H9 (cell line): Measurements from ENCODE around the gene VWA8. TPM values are rescaled to one million over a fixed set of nuclear protein-coding genes. Genes with fewer than 3 reads are reported as not detected.
A peak's percentile ranks its signal among the peaks of the same experiment; 100 is the strongest.

Experiments used
- DNase-seq: peaks from one replicate; pipeline ENCODE4 v3.0.0-alpha.2; 2017
- H2AFZ ChIP-seq: one replicate; pipeline ENCODE4 v1.6.1; 2013; ENCODE audit warnings: mild to moderate bottlenecking, low read length, control low read depth, moderate library complexity
- H2AK5ac ChIP-seq: 2 replicates; pipeline ENCODE4 v1.6.1; 2013; ENCODE audit warnings: low read length, control low read depth, mixed read lengths; ENCODE audit not compliant: insufficient read length
- H2BK120ac ChIP-seq: one replicate; pipeline ENCODE4 v1.6.1; 2013; ENCODE audit warnings: low read depth, mild to moderate bottlenecking, low read length, control low read depth, inconsistent platforms; ENCODE audit not compliant: poor library complexity, severe bottlenecking
- H2BK12ac ChIP-seq: 2 replicates; pipeline ENCODE4 v1.6.1; 2013; ENCODE audit warnings: low read length, control low read depth, mixed read lengths, low read depth; ENCODE audit not compliant: insufficient read length
- H2BK15ac ChIP-seq: 2 replicates; pipeline ENCODE4 v1.6.1; 2013; ENCODE audit warnings: low read depth, low read length, control low read depth
- H2BK20ac ChIP-seq: one replicate; pipeline ENCODE4 v1.6.1; 2013; ENCODE audit warnings: low read depth, mild to moderate bottlenecking, low read length, control low read depth, inconsistent platforms; ENCODE audit not compliant: poor library complexity, severe bottlenecking
- H2BK5ac ChIP-seq: 2 replicates; pipeline ENCODE4 v1.6.1; 2013; ENCODE audit warnings: low read length, control low read depth, mixed read lengths; ENCODE audit not compliant: insufficient read length
- H3K14ac ChIP-seq: 2 replicates; pipeline ENCODE4 v1.6.1; 2013; ENCODE audit warnings: low read length, control low read depth; ENCODE audit not compliant: insufficient read depth
- H3K18ac ChIP-seq: 2 replicates; pipeline ENCODE4 v1.6.1; 2013; ENCODE audit warnings: low read depth, mild to moderate bottlenecking, mixed read lengths, low read length, control low read depth; ENCODE audit not compliant: insufficient read length
- H3K23ac ChIP-seq: 2 replicates; pipeline ENCODE4 v1.6.1; 2013; ENCODE audit warnings: low read length, control low read depth, mixed read lengths, low read depth; ENCODE audit not compliant: insufficient read length
- H3K23me2 ChIP-seq: 2 replicates; pipeline ENCODE4 v1.6.1; 2013; ENCODE audit warnings: low read depth, mild to moderate bottlenecking, mixed read lengths, low read length, control low read depth; ENCODE audit not compliant: insufficient read length, poor library complexity, severe bottlenecking
- H3K27ac ChIP-seq: 2 replicates; pipeline ENCODE4 v1.5.1; 2013; ENCODE audit warnings: low read length, control low read depth, mixed read lengths, low read depth; ENCODE audit not compliant: insufficient read length
- H3K27me3 ChIP-seq: 2 replicates; pipeline ENCODE4 v1.6.1; 2013; ENCODE audit warnings: low read length, control low read depth, inconsistent platforms; ENCODE audit not compliant: insufficient read depth
- H3K4ac ChIP-seq: 2 replicates; pipeline ENCODE4 v1.6.1; 2013; ENCODE audit warnings: low read depth, mild to moderate bottlenecking, control low read depth, inconsistent platforms, low read length, moderate library complexity
- H3K4me1 ChIP-seq: 2 replicates; pipeline ENCODE4 v1.6.1; 2013; ENCODE audit warnings: low read length, control low read depth, inconsistent platforms; ENCODE audit not compliant: insufficient read depth
- H3K4me2 ChIP-seq: 2 replicates; pipeline ENCODE4 v1.6.1; 2013; ENCODE audit warnings: low read length, control low read depth, mixed read lengths; ENCODE audit not compliant: insufficient read length, insufficient read depth
- H3K56ac ChIP-seq: 2 replicates; pipeline ENCODE4 v1.6.1; 2013; ENCODE audit warnings: low read depth, mild to moderate bottlenecking, mixed read lengths, low read length, control low read depth; ENCODE audit not compliant: insufficient read length
- H3K79me1 ChIP-seq: 2 replicates; pipeline ENCODE4 v1.6.1; 2013; ENCODE audit warnings: low read depth, mild to moderate bottlenecking, moderate library complexity, low read length, control low read depth, inconsistent platforms; ENCODE audit not compliant: insufficient read depth, poor library complexity, severe bottlenecking
- H3K79me2 ChIP-seq: 2 replicates; pipeline ENCODE4 v1.6.1; 2013; ENCODE audit warnings: low read length, control low read depth, inconsistent platforms; ENCODE audit not compliant: insufficient read depth
- H3K9ac ChIP-seq: 2 replicates; pipeline ENCODE4 v1.6.1; 2013; ENCODE audit warnings: low read length, control low read depth, mixed read lengths; ENCODE audit not compliant: insufficient read length; ENCODE audit errors: extremely low read depth
- H3K9me3 ChIP-seq: one replicate; pipeline ENCODE4 v1.6.1; 2013; ENCODE audit warnings: low read depth, low read length, inconsistent platforms; ENCODE audit not compliant: control insufficient read depth
- H3T11ph ChIP-seq: one replicate; pipeline ENCODE4 v1.6.1; 2013; ENCODE audit warnings: mild to moderate bottlenecking, low read length, control low read depth, inconsistent platforms
- H4K20me1 ChIP-seq: one replicate; pipeline ENCODE4 v1.6.1; 2013; ENCODE audit not compliant: control insufficient read depth, insufficient read length, insufficient read depth
- H4K5ac ChIP-seq: 2 replicates; pipeline ENCODE4 v1.6.1; 2013; ENCODE audit warnings: low read depth, mild to moderate bottlenecking, mixed read lengths, low read length, control low read depth; ENCODE audit not compliant: insufficient read length
- H4K8ac ChIP-seq: replicated peaks from 2 replicates; pipeline ENCODE4 v1.6.1; 2013; ENCODE audit warnings: low read length, control low read depth, mixed read lengths, low read depth; ENCODE audit not compliant: insufficient read length
- H4K91ac ChIP-seq: 2 replicates; pipeline ENCODE4 v1.6.1; 2013; ENCODE audit warnings: low read depth, mild to moderate bottlenecking, moderate library complexity, mixed read lengths, low read length, control low read depth; ENCODE audit not compliant: insufficient read length
- H3K27ac Mint-ChIP-seq, 3 experiments: 2 replicates in 2 of 3; 3 replicates in 1 of 3; pipeline ENCODE4 v1.8.0; 2020 to 2021; ENCODE audit warnings: mixed read lengths in 3 of 3, mild to moderate bottlenecking in 1 of 3, moderate library complexity in 1 of 3
- H3K27me3 Mint-ChIP-seq: 2 replicates; pipeline ENCODE4 v1.8.0; 2021; ENCODE audit warnings: low read depth, mild to moderate bottlenecking, moderate library complexity, mixed read lengths
- H3K36me3 Mint-ChIP-seq, 3 experiments: 2 replicates in 2 of 3; 3 replicates in 1 of 3; pipeline ENCODE4 v1.8.0; 2020 to 2021; ENCODE audit warnings: low read depth in 3 of 3, mixed read lengths in 3 of 3; ENCODE audit not compliant: insufficient read depth in 1 of 3
- H3K4me1 Mint-ChIP-seq, 2 experiments: 2 replicates each; pipeline ENCODE4 v1.8.0; 2020; ENCODE audit warnings: mixed read lengths in 2 of 2
- H3K4me3 Mint-ChIP-seq, 2 experiments: 2 replicates in 1 of 2; 3 replicates in 1 of 2; pipeline ENCODE4 v1.8.0; 2020 to 2021; ENCODE audit warnings: mild to moderate bottlenecking in 2 of 2, mixed read lengths in 2 of 2, moderate library complexity in 1 of 2
- H3K9me3 Mint-ChIP-seq, 2 experiments: 2 replicates in 1 of 2; 3 replicates in 1 of 2; pipeline ENCODE4 v1.8.0; 2020; ENCODE audit warnings: mild to moderate bottlenecking in 2 of 2, mixed read lengths in 2 of 2, moderate library complexity in 1 of 2
- WGBS: extraction: QIAGEN DNeasy Blood & Tissue Kit; methylation state at CpG from one replicate; pipeline ENCODE4 v1.1.7; 2013; ENCODE audit warnings: missing lambda C conversion rate, low lambda C conversion rate, mixed read lengths; ENCODE audit not compliant: insufficient read length; ENCODE audit errors: extremely low coverage; 5-methylcytosine and 5-hydroxymethylcytosine counted together
- total RNA-seq: library from RNA; stranded (reverse); gene quantifications from 2 replicates; pipeline ENCODE4 v1.2.1, GENCODE V29; 2021
- TF ChIP-seq, protein P1 (sequence below): fragments of 200-600 bp; sonication (generic); conservative IDR thresholded peaks from 3 replicates; pipeline ENCODE4 v1.8.0; 2021; ENCODE audit warnings: antibody characterized with exemption, mild to moderate bottlenecking

VWA8 gene
- total RNA-seq, 1 experiment from 2014 or later, result 17.4 TPM

DNA sequence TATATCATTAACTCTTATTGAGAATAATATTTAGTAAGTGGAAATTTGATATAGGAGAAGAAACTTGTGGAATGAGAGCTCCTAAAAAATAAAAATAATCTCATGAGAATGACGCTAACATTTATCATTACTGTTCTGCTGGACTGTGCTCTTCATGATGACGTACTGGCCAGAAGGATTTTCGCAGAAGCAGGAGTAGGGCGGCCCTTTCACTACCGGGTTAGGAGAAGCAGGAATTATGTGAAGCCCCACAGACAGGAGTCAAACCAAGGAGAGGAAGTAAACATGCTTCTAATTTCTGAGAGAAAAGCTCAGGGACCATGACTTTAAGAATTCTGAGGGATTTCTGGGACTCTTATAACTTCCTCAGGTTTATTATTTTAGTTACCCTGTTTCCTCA is 195.1 kb downstream of the VWA8 start:
- no peak overlapping the region for H3T11ph ChIP-seq
- H4K8ac ChIP-seq, result no peak overlapping the region
- no peak overlapping the region for H2AFZ ChIP-seq
- H2BK12ac ChIP-seq, result no peak overlapping the region
- H3K79me1 ChIP-seq, result no peaks in the 10 kb centered on the region
- H4K20me1 ChIP-seq, result no peaks in the 10 kb centered on the region
- H3K36me3 Mint-ChIP-seq, result no peaks in the 10 kb centered on the region
- no peaks in the 10 kb centered on the region for H3K4me1 ChIP-seq
- peak overlapping the region in 2 of 3 experiments; percentile 57 to 90; a peak in 4 of 7 replicates for H3K27ac Mint-ChIP-seq
- no peak overlapping the region for H3K4ac ChIP-seq
- TF ChIP-seq, protein P1, sequence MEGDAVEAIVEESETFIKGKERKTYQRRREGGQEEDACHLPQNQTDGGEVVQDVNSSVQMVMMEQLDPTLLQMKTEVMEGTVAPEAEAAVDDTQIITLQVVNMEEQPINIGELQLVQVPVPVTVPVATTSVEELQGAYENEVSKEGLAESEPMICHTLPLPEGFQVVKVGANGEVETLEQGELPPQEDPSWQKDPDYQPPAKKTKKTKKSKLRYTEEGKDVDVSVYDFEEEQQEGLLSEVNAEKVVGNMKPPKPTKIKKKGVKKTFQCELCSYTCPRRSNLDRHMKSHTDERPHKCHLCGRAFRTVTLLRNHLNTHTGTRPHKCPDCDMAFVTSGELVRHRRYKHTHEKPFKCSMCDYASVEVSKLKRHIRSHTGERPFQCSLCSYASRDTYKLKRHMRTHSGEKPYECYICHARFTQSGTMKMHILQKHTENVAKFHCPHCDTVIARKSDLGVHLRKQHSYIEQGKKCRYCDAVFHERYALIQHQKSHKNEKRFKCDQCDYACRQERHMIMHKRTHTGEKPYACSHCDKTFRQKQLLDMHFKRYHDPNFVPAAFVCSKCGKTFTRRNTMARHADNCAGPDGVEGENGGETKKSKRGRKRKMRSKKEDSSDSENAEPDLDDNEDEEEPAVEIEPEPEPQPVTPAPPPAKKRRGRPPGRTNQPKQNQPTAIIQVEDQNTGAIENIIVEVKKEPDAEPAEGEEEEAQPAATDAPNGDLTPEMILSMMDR, result no peak
- no peak overlapping the region for H3K4me3 Mint-ChIP-seq
- H3K14ac ChIP-seq, result no peak overlapping the region
- H3K27me3 Mint-ChIP-seq, result no peaks in the 10 kb centered on the region
- no peak overlapping the region for H2BK120ac ChIP-seq
- H3K9me3 ChIP-seq, result no peaks in the 10 kb centered on the region
- no peaks in the 10 kb centered on the region for H3K27me3 ChIP-seq
- no CpG with 5 or more reads among the region's 5 CpGs for WGBS
- no peaks in the 10 kb centered on the region for H3K9me3 Mint-ChIP-seq
- H2BK15ac ChIP-seq, result no peak overlapping the region
- H2BK20ac ChIP-seq, result no peak overlapping the region
- no peak overlapping the region for H3K27ac ChIP-seq
- no peak overlapping the region for H4K91ac ChIP-seq
- no peak overlapping the region for H2BK5ac ChIP-seq
- peaks cover 0 to 4% of the 10 kb centered on the region in 2 experiments; a peak in 2 of 4 replicates for H3K4me1 Mint-ChIP-seq
- H2AK5ac ChIP-seq, result no peak overlapping the region
- no peak overlapping the region for H3K23ac ChIP-seq
- no peak for DNase-seq
- H3K4me2 ChIP-seq, result no peak overlapping the region
- no peaks in the 10 kb centered on the region for H3K23me2 ChIP-seq
- no peak overlapping the region for H3K9ac ChIP-seq
- H3K18ac ChIP-seq, result no peak overlapping the region
- H3K79me2 ChIP-seq, result no peaks in the 10 kb centered on the region
- H3K56ac ChIP-seq, result no peak overlapping the region
- no peak overlapping the region for H4K5ac ChIP-seq
